Stimulated activated naive CD8-positive, alpha-beta T cell treated with anti-CD3 and anti-CD28 coated beads, Interleukin-15, amount 100 ng/mL, for 72 hours (primary cell): ENCODE results near the gene VEPH1.

ENCODE experiments used
- ATAC-seq: fragments of 150-1000 bp; cut with Tn5 transposase; 2 replicates; pipeline ENCODE4 v1.10.0; 2021; ENCODE audit warnings: mild to moderate bottlenecking, moderate library complexity
- DNase-seq, 2 donors: peaks; one replicate each; pipeline ENCODE4 v3.0.0; 2021 to 2022
- H3K27ac Mint-ChIP-seq, 2 donors: one replicate each; pipeline ENCODE4 v1.8.0; 2022; ENCODE audit warnings: mild to moderate bottlenecking in 2 of 2, mixed read lengths in 2 of 2, moderate library complexity in 2 of 2
- H3K27me3 Mint-ChIP-seq: one replicate; pipeline ENCODE4 v1.8.0; 2022; ENCODE audit warnings: mixed read lengths
- H3K4me1 Mint-ChIP-seq: one replicate; pipeline ENCODE4 v1.8.0; 2022; ENCODE audit warnings: mild to moderate bottlenecking, mixed read lengths
- H3K4me3 Mint-ChIP-seq, 2 donors: one replicate each; pipeline ENCODE4 v1.8.0; 2022; ENCODE audit warnings: mild to moderate bottlenecking in 2 of 2, mixed read lengths in 2 of 2, moderate library complexity in 1 of 2
- H3K9me3 Mint-ChIP-seq, 2 donors: one replicate each; pipeline ENCODE4 v1.8.0; 2022; ENCODE audit warnings: mixed read lengths in 2 of 2

The VEPH1 gene

GRCh38 chr3:157407769-157408168 is 95.4 kb downstream of the VEPH1 start:
- H3K27me3 Mint-ChIP-seq = no peaks in the 10 kb centered on the region
- DNase-seq = no peak
- ATAC-seq = no peak
- no peak overlapping the region for H3K27ac Mint-ChIP-seq
- no peaks in the 10 kb centered on the region for H3K9me3 Mint-ChIP-seq
- H3K4me3 Mint-ChIP-seq = no peak overlapping the region
- H3K4me1 Mint-ChIP-seq = no peaks in the 10 kb centered on the region

GRCh38 chr3:157406394-157406793 is 96.8 kb downstream of the VEPH1 start:
- H3K4me3 Mint-ChIP-seq = no peak overlapping the region
- no peak overlapping the region for H3K27ac Mint-ChIP-seq
- H3K9me3 Mint-ChIP-seq = no peaks in the 10 kb centered on the region
- H3K27me3 Mint-ChIP-seq = no peaks in the 10 kb centered on the region
- no peaks in the 10 kb centered on the region for H3K4me1 Mint-ChIP-seq
- no peak for DNase-seq
- no peak for ATAC-seq

- H3K27me3 Mint-ChIP-seq = no peaks in the 10 kb centered on the region
- H3K4me3 Mint-ChIP-seq = no peak overlapping the region
- no peaks in the 10 kb centered on the region for H3K9me3 Mint-ChIP-seq
- ATAC-seq (no peak), DNase-seq (no peak)
- no peaks in the 10 kb centered on the region for H3K4me1 Mint-ChIP-seq
- no peak overlapping the region for H3K27ac Mint-ChIP-seq
Measured at GRCh38 chr3:157405457-157405856, 97.8 kb downstream of the VEPH1 start.

- Mint-ChIP-seq H3K4me3 (no peak overlapping the region), H3K27me3 (no peaks in the 10 kb centered on the region), H3K27ac (no peak overlapping the region), H3K9me3 (no peaks in the 10 kb centered on the region), H3K4me1 (no peaks in the 10 kb centered on the region)
- DNase-seq (no peak), ATAC-seq (no peak)
Measured at GRCh38 chr3:157404381-157404780, 98.8 kb downstream of the VEPH1 start.

- Mint-ChIP-seq H3K4me3 (no peak overlapping the region), H3K27me3 (no peaks in the 10 kb centered on the region), H3K9me3 (peaks cover 3 to 14% of the 10 kb centered on the region in 2 donors), H3K4me1 (no peaks in the 10 kb centered on the region), H3K27ac (no peak overlapping the region)
- DNase-seq (no peak), ATAC-seq (no peak)
Measured at GRCh38 chr3:157398598-157398997, 104.6 kb downstream of the VEPH1 start.

- Mint-ChIP-seq H3K27ac (no peak overlapping the region), H3K9me3 (peaks cover 3 to 14% of the 10 kb centered on the region in 2 donors), H3K4me3 (no peak overlapping the region), H3K4me1 (no peaks in the 10 kb centered on the region), H3K27me3 (no peaks in the 10 kb centered on the region)
- no peak for DNase-seq
- no peak for ATAC-seq
Measured at GRCh38 chr3:157394411-157394810, 108.8 kb downstream of the VEPH1 start.

- peaks cover 3 to 14% of the 10 kb centered on the region in 2 donors for H3K9me3 Mint-ChIP-seq
- no peak overlapping the region for H3K4me3 Mint-ChIP-seq
- ATAC-seq (no peak), DNase-seq (no peak)
- H3K27me3 Mint-ChIP-seq = no peaks in the 10 kb centered on the region
- no peak overlapping the region for H3K27ac Mint-ChIP-seq
- H3K4me1 Mint-ChIP-seq = no peaks in the 10 kb centered on the region
Measured at GRCh38 chr3:157393113-157393512, 110.1 kb downstream of the VEPH1 start.

- H3K4me1 Mint-ChIP-seq = no peaks in the 10 kb centered on the region
- no peak for ATAC-seq
Measured at GRCh38 chr3:157392104-157392503, 111.1 kb downstream of the VEPH1 start.

GRCh38 chr3:157390713-157391515 is 112.3 kb downstream of the VEPH1 start:
- Mint-ChIP-seq H3K4me1 (no peaks in the 10 kb centered on the region), H3K9me3 (peaks cover 0 to under 1% of the 10 kb centered on the region in 2 donors), H3K4me3 (no peak overlapping the region), H3K27ac (no peak overlapping the region), H3K27me3 (no peaks in the 10 kb centered on the region)
- ATAC-seq (no peak), DNase-seq (no peak)

More at GRCh38 chr3:157392104-157392503, 111.1 kb downstream of the VEPH1 start:
- DNase-seq = no peak
- Mint-ChIP-seq H3K27me3 (no peaks in the 10 kb centered on the region), H3K4me3 (no peak overlapping the region), H3K9me3 (peaks cover 3 to 8% of the 10 kb centered on the region in 2 donors), H3K27ac (no peak overlapping the region)

GRCh38 chr3:157388976-157389375 is 114.2 kb downstream of the VEPH1 start:
- DNase-seq (no peak), ATAC-seq (no peak)
- Mint-ChIP-seq H3K4me3 (no peak overlapping the region), H3K27ac (no peak overlapping the region), H3K4me1 (no peaks in the 10 kb centered on the region), H3K27me3 (no peaks in the 10 kb centered on the region), H3K9me3 (no peaks in the 10 kb centered on the region)

GRCh38 chr3:157387708-157388435 is 115.3 kb downstream of the VEPH1 start:
- ATAC-seq (no peak), DNase-seq (no peak)
- Mint-ChIP-seq H3K27me3 (no peaks in the 10 kb centered on the region), H3K4me3 (no peak overlapping the region), H3K4me1 (no peaks in the 10 kb centered on the region), H3K9me3 (no peaks in the 10 kb centered on the region), H3K27ac (no peak overlapping the region)

GRCh38 chr3:157384491-157384890 is 118.7 kb downstream of the VEPH1 start:
- DNase-seq (no peak), ATAC-seq (no peak)
- Mint-ChIP-seq H3K27ac (no peak overlapping the region), H3K27me3 (no peaks in the 10 kb centered on the region), H3K4me3 (no peak overlapping the region), H3K4me1 (no peaks in the 10 kb centered on the region), H3K9me3 (no peaks in the 10 kb centered on the region)

GRCh38 chr3:157384031-157384430 is 119.2 kb downstream of the VEPH1 start:
- H3K9me3 Mint-ChIP-seq = no peaks in the 10 kb centered on the region
- no peak overlapping the region for H3K4me3 Mint-ChIP-seq
- DNase-seq = no peak
- H3K27ac Mint-ChIP-seq = no peak overlapping the region
- H3K27me3 Mint-ChIP-seq = no peaks in the 10 kb centered on the region
- H3K4me1 Mint-ChIP-seq = no peaks in the 10 kb centered on the region
- no peak for ATAC-seq

- no peaks in the 10 kb centered on the region for H3K4me1 Mint-ChIP-seq
- H3K27ac Mint-ChIP-seq = no peak overlapping the region
- no peaks in the 10 kb centered on the region for H3K9me3 Mint-ChIP-seq
- H3K4me3 Mint-ChIP-seq = no peak overlapping the region
- DNase-seq = no peak
- H3K27me3 Mint-ChIP-seq = no peaks in the 10 kb centered on the region
- ATAC-seq = no peak
Measured at GRCh38 chr3:157381606-157382005, 121.6 kb downstream of the VEPH1 start.

GRCh38 chr3:157379525-157380140 is 123.6 kb downstream of the VEPH1 start:
- no peaks in the 10 kb centered on the region for H3K27me3 Mint-ChIP-seq
- no peak for DNase-seq
- no peak overlapping the region for H3K4me3 Mint-ChIP-seq
- ATAC-seq = no peak
- H3K9me3 Mint-ChIP-seq = no peaks in the 10 kb centered on the region
- H3K4me1 Mint-ChIP-seq = no peaks in the 10 kb centered on the region
- no peak overlapping the region for H3K27ac Mint-ChIP-seq
